ENCODE measurements around the gene EXOSC1. TPM values are rescaled to one million over a fixed set of nuclear protein-coding genes. Genes with fewer than 3 reads are reported as not detected.
A peak's percentile ranks its signal among the peaks of the same experiment; 100 is the strongest.

EXOSC1 gene
- total and polyA plus RNA-seq, 2 of the 13 experiments (the other 11 are each of a cell fraction or from before 2014, with no cell fraction given): 36.3 to 39.9 TPM

- TF ChIP-seq ELF4 (CRISPR knock-in tag; IDR thresholded peaks at IDR 0.05; ENCODE audit: borderline replicate concordance): 0 out of 2 replicates have a peak, but pooled peaks have one; percentile 23
- 0 out of 2 replicates have a peak, but pooled peaks have one; percentile 12 for TF ChIP-seq ZNF772 (CRISPR knock-in tag; IDR thresholded peaks at IDR 0.05)
- no peak for TF ChIP-seq MYC (CRISPR knock-in tag; IDR thresholded peaks at IDR 0.05; ENCODE audit: borderline replicate concordance)
- peak; percentile 45; the same call in 1 of the 2 replicates for TF ChIP-seq PHF21A (CRISPR knock-in tag; IDR thresholded peaks at IDR 0.05)
Measured at GRCh38 chr10:97426776-97427570, 18.8 kb downstream of the EXOSC1 start (continued).

GRCh38 chr10:97425964-97426775 lies 19.6 kb downstream of the EXOSC1 start, which contains the start of gene PGAM1:
Gene PGAM1, plus strand, starts transcription at chr10:97426191. Its CDS starts 117 bp downstream, at chr10:97426308.
- intact Hi-C loops (cut with micrococcal nuclease; ENCODE audit: unreplicated experiment): loop anchor here (2.0 kb wide), 1 partner anchor 19 kb away; no protein-coding TSS in a partner anchor
- POLR2A ChIA-PET: interaction anchor here (0.6 to 1.9 kb wide), 2 partner anchors 18 to 25 kb away, joined by 4 to 5 read pairs; partner anchors contain the start of gene RRP12
- FAIRE-seq: peak; percentile 39
- TF ChIP-seq PRDM4 (CRISPR knock-in tag; IDR thresholded peaks at IDR 0.05; ENCODE audit: borderline replicate concordance) (no peak), SP5 (CRISPR knock-in tag; IDR thresholded peaks at IDR 0.05; ENCODE audit: borderline replicate concordance, low read depth) (0 out of 2 replicates have a peak, but pooled peaks have one; percentile 36), ZNF773 (CRISPR knock-in tag; IDR thresholded peaks at IDR 0.05; ENCODE audit: borderline replicate concordance) (0 out of 2 replicates have a peak, but pooled peaks have one; percentile 33), ZGPAT (CRISPR knock-in tag; IDR thresholded peaks at IDR 0.05) (peak; percentile 87), ZSCAN12 (CRISPR knock-in tag; IDR thresholded peaks at IDR 0.05) (peak; percentile 60; the same call in 1 of the 2 replicates), ZFAT (CRISPR knock-in tag; conservative IDR thresholded peaks at IDR 0.05) (peak; percentile 55; the same call in 1 of the 2 replicates), RBAK (CRISPR knock-in tag; IDR thresholded peaks at IDR 0.05) (no peak)

More at GRCh38 chr10:97425964-97426775, 19.6 kb downstream of the EXOSC1 start, which contains the start of gene PGAM1:
- Histone ChIP-seq H4K20me1 (ENCODE audit: insufficient read depth, low read length) (peaks cover 31% of the 10 kb centered on the region), H3K79me2 (ENCODE audit: insufficient read depth, low read length) (peaks cover 40% of the 10 kb centered on the region), H3K36me3 (replicated peaks in 1 of 2; ENCODE audit: control insufficient read depth in 1 of 2, insufficient read depth in 2 of 2, low read length in 2 of 2) (peaks cover 1 to 21% of the 10 kb centered on the region in 2 experiments; a peak in 4 of 5 replicates), H2AFZ (ENCODE audit: low read length) (peak within 1 kb of the TSS; percentile 72), H3K9me3 (ENCODE audit: low read length) (no peaks in the 10 kb centered on the region), H3K4me3 (replicated peaks in 1 of 3; ENCODE audit: insufficient read depth in 1 of 3, low read depth in 2 of 3, low read length in 3 of 3) (peak within 1 kb of the TSS; percentile 86 to 98 (median 96)), H3K27ac (ENCODE audit: extremely low read length, insufficient read depth, low read length) (peak within 1 kb of the TSS; percentile 89), H3K4me2 (ENCODE audit: low read depth, low read length) (peak within 1 kb of the TSS; percentile 95), H3K27me3 (ENCODE audit: control insufficient read depth in 1 of 2, insufficient read depth in 2 of 2, low read length in 2 of 2) (no peaks in the 10 kb centered on the region; a peak in 1 of 5 replicates), H3K4me1 (ENCODE audit: insufficient read depth, low read length) (peaks cover 46% of the 10 kb centered on the region), H3K9ac (ENCODE audit: insufficient read depth, low read depth, low read length) (peak within 1 kb of the TSS; percentile 93)
- CTCF ChIA-PET (ENCODE audit: low intra/inter-chr PET ratio, low total read pairs): interaction anchor here (2.1 kb wide), 1 partner anchor 19 kb away, joined by 14 read pairs; no protein-coding TSS in a partner anchor
- DNase-seq (ENCODE audit: low spot score): peak; percentile 89
- in situ Hi-C loops (cut with HindIII; ENCODE audit: extremely low pct_ligation_motif_present, low pct_unique_long_range_greater_than_20kb): no loop called here
- peak; percentile 83 for ATAC-seq
- WGBS (ENCODE audit: low lambda C conversion rate): 0% methylated on average over 23 of the region's 90 CpGs
- TSS peak; percentile 67 for BruUV-seq (replicated peaks)

All from HepG2 (cell line).